Smooth muscle cell (in vitro differentiated cells): ENCODE results near the gene SLC38A10. TPM values are rescaled to one million over a fixed set of nuclear protein-coding genes. Genes with fewer than 3 reads are reported as not detected.

Source experiments
- DNase-seq: peaks from one replicate; lab custom pipeline; 2025; ENCODE audit not compliant: unreplicated experiment; lab: John Stamatoyannopoulos, UW
- H2AFZ ChIP-seq: fragments of 200-600 bp; sonication (generic); 2 replicates; pipeline ENCODE4 v1.6.0; 2016; ENCODE audit warnings: antibody characterized with exemption, low read depth, mild to moderate bottlenecking
- H3F3A ChIP-seq: fragments of 200-600 bp; sonication (generic); 2 replicates; pipeline ENCODE4 v1.6.0; 2017; ENCODE audit warnings: antibody characterized with exemption, low read depth
- H3K27ac ChIP-seq: fragments of 200-600 bp; sonication (generic); 2 replicates; pipeline ENCODE4 v1.5.1; 2016; ENCODE audit warnings: low read depth, mild to moderate bottlenecking
- H3K27me3 ChIP-seq: fragments of 200-600 bp; sonication (generic); 2 replicates; pipeline ENCODE4 v1.6.1; 2016; ENCODE audit warnings: low read depth, mild to moderate bottlenecking
- H3K36me3 ChIP-seq: fragments of 200-600 bp; sonication (generic); 2 replicates; pipeline ENCODE4 v1.5.1; 2016; ENCODE audit warnings: low read depth
- H3K4me1 ChIP-seq: fragments of 200-600 bp; sonication (generic); 2 replicates; pipeline ENCODE4 v1.5.1; 2016; ENCODE audit warnings: low read depth
- H3K4me2 ChIP-seq: fragments of 200-600 bp; sonication (generic); 2 replicates; pipeline ENCODE4 v1.6.0; 2016; ENCODE audit warnings: mild to moderate bottlenecking
- H3K4me3 ChIP-seq: fragments of 200-600 bp; sonication (generic); 2 replicates; pipeline ENCODE4 v1.5.1; 2016; ENCODE audit warnings: mild to moderate bottlenecking
- H3K79me2 ChIP-seq: fragments of 200-600 bp; sonication (generic); 2 replicates; pipeline ENCODE4 v1.6.0; 2016; ENCODE audit warnings: low read depth, mild to moderate bottlenecking
- H3K9ac ChIP-seq: fragments of 200-600 bp; sonication (generic); 2 replicates; pipeline ENCODE4 v1.6.0; 2016; ENCODE audit warnings: low read depth
- H3K9me3 ChIP-seq: fragments of 200-600 bp; sonication (generic); replicated peaks from 2 replicates; pipeline ENCODE4 v1.5.1; 2016; ENCODE audit warnings: low read depth
- H4K20me1 ChIP-seq: fragments of 200-600 bp; sonication (generic); 2 replicates; pipeline ENCODE4 v1.6.0; 2016; ENCODE audit warnings: low read depth
- CTCF ChIP-seq: fragments of 200-600 bp; sonication (generic); IDR thresholded peaks from 2 replicates; pipeline ENCODE4 v1.5.1; 2017; ENCODE audit warnings: borderline replicate concordance, mild to moderate bottlenecking, antibody characterized with exemption; ENCODE audit not compliant: insufficient read depth, poor library complexity, severe bottlenecking
- WGBS: methylation state at CpG from one replicate; pipeline ENCODE4 v1.1.7; 2016; ENCODE audit warnings: low lambda C conversion rate; 5-methylcytosine and 5-hydroxymethylcytosine counted together
- polyA plus RNA-seq: library from polyadenylated mRNA; unstranded; fragments of >200 nt; fragmentation: Nextera tagmentation; extraction: Ambion mirVana; gene quantifications from 2 replicates; pipeline ENCODE4 v1.2.1, GENCODE V29; 2016
- total RNA-seq: library from RNA; depleted of rRNA; stranded (reverse); fragments of >200 nt; gene quantifications from 2 replicates; pipeline ENCODE4 v1.2.3, GENCODE V29; 2014

SLC38A10 gene
- total and polyA plus RNA-seq, 2 experiments from 2014 or later: 61.6 to 97.1 TPM

GRCh38 chr17:81315129-81315884, 20.2 kb upstream of the SLC38A10 start:
- no peak for DNase-seq
- Histone ChIP-seq H3K9me3 (no peaks in the 10 kb centered on the region), H2AFZ (no peak overlapping the region), H3K9ac (no peak overlapping the region), H3K4me3 (no peak overlapping the region), H4K20me1 (no peaks in the 10 kb centered on the region), H3K27me3 (no peaks in the 10 kb centered on the region), H3K36me3 (no peaks in the 10 kb centered on the region), H3K79me2 (no peaks in the 10 kb centered on the region), H3K27ac (no peak overlapping the region), H3K4me1 (no peaks in the 10 kb centered on the region), H3K4me2 (no peak overlapping the region), H3F3A (no peaks in the 10 kb centered on the region)
- TF ChIP-seq CTCF: no peak
- 96% methylated on average over 18 of the region's 19 CpGs for whole genome bisulfite sequencing

- no peaks in the 10 kb centered on the region for H3K36me3 ChIP-seq
- no peaks in the 10 kb centered on the region for H3K4me1 ChIP-seq
- no peaks in the 10 kb centered on the region for H3K27me3 ChIP-seq
- H3K4me2 ChIP-seq: no peak overlapping the region
- H3F3A ChIP-seq: no peaks in the 10 kb centered on the region
- 94% methylated on average over 20 of the region's 21 CpGs for WGBS
- no peak for TF ChIP-seq CTCF
- H3K9ac ChIP-seq: no peak overlapping the region
- no peak overlapping the region for H3K27ac ChIP-seq
- H2AFZ ChIP-seq: no peak overlapping the region
- H3K4me3 ChIP-seq: no peak overlapping the region
- H3K79me2 ChIP-seq: no peaks in the 10 kb centered on the region
- DNase-seq: no peak
- H3K9me3 ChIP-seq: no peaks in the 10 kb centered on the region
- no peaks in the 10 kb centered on the region for H4K20me1 ChIP-seq
Observed at GRCh38 chr17:81314398-81315081, 19.4 kb upstream of the SLC38A10 start.

GRCh38 chr17:81313776-81314397, 18.8 kb upstream of the SLC38A10 start:
- Histone ChIP-seq H3K79me2 (no peaks in the 10 kb centered on the region), H3K4me2 (no peak overlapping the region), H2AFZ (no peak overlapping the region), H3K27ac (no peak overlapping the region), H3K9me3 (no peaks in the 10 kb centered on the region), H3K4me1 (no peaks in the 10 kb centered on the region), H4K20me1 (no peaks in the 10 kb centered on the region), H3F3A (no peaks in the 10 kb centered on the region), H3K36me3 (no peaks in the 10 kb centered on the region), H3K27me3 (no peaks in the 10 kb centered on the region), H3K9ac (no peak overlapping the region), H3K4me3 (no peak overlapping the region)
- WGBS: 74% methylated on average over 12 of the region's 17 CpGs
- DNase-seq: no peak
- TF ChIP-seq CTCF: no peak
